Right renal cortex interstitium (tissue), 3 donors: ENCODE measurements around the gene PRKCZ. TPM values are rescaled to one million over a fixed set of nuclear protein-coding genes. Genes with fewer than 3 reads are reported as not detected.

Experiments used
- DNase-seq, 3 donors: peaks; one replicate each; pipeline ENCODE4 v3.0.0-alpha.2; 2013; ENCODE audit warnings: low read depth in 3 of 3, low spot score in 2 of 3
- polyA plus RNA-seq, 3 donors: library from polyadenylated mRNA; unstranded; fragments of 120-200 nt; gene quantifications; one replicate each; pipeline ENCODE4 v1.2.1, GENCODE V29; 2013; ENCODE audit not compliant: insufficient read length in 3 of 3

The PRKCZ gene
- 10 to 100 TPM; 33.6 to 36.8 (median 35.1) TPM for polyA plus RNA-seq

DNA sequence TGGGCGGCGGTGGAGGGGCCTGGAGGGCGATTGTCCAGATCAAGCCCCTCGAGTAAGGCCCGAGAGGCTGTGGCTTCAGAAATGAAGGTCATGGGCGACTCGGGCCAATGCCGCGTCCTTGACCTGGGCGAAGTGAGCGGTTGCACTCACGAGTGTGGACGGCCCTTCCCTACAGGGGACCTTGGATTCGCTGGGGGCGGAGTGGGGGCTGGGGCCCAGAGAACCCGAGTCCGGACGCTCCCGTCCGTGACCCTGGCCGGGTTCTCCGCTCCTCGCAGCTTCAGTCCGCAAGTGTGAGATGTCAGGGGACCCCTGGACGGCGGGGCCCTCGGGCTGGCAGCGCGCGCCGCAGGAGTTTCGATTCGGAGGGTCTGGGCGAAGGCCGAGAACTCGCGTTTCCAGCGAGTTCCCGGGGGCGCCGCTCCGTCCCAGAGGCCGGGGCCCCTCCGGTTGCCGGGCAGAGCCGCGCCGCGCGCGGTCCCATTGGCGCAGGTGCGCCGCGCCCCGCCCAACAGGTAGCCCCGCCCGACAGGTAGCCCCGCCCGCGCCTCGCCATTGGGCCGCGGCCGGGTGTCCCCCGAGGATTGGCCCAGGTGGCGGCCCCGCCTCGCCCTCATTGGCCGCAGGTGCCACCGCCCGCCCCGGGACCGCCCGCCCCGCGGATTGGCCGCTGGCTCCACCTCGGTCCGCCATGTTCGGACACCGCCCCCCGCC lies at the start of gene PRKCZ:
Gene PRKCZ (plus strand): TSS at position 694 of the 714 bp plus-strand sequence. CDS start 220 bp downstream, outside the sequence.
- peak in 1 of 3 donors; percentile 61 for DNase-seq

DNA sequence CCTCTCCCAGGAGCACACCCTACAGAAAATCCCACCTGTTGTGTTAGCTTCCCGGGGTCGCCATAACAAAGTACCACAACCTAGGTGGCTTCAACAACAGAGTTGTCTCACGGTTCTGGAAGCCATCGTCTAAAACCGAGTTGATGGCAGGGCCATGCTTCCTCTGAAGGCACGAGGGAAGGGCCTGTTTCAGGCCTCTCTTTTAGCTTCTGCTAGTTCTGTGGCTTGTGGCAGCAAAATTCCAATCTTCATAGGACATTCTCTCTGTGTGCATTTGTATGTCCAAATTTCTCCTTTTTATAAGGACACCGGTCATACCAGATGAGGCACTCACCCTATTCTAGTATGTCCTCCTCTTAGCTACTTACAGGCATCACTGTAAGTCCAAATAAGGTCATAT lies 49.8 kb upstream of the PRKCZ start:
- no peak for DNase-seq

DNA sequence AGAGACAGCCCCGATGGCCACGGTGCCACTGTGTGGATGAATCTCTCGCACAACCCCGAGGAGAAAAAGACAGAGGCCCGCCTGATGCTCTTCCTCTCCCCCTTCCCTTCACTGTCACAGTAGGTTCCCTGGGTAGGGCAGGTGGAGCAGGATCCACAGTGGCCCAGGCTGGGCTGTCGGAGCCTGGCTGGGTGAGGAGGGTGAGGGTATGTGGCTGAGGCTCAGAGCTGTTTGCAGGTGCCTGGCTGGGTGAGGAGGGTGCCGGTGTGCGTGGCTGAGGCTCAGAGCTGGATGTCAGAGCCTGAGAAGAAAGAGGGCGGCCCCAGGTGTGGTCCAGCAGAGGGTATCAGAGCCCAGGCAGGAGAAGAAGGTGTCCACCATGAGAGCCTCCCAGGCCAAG lies 49.4 kb upstream of the PRKCZ start:
- no peak for DNase-seq

DNA sequence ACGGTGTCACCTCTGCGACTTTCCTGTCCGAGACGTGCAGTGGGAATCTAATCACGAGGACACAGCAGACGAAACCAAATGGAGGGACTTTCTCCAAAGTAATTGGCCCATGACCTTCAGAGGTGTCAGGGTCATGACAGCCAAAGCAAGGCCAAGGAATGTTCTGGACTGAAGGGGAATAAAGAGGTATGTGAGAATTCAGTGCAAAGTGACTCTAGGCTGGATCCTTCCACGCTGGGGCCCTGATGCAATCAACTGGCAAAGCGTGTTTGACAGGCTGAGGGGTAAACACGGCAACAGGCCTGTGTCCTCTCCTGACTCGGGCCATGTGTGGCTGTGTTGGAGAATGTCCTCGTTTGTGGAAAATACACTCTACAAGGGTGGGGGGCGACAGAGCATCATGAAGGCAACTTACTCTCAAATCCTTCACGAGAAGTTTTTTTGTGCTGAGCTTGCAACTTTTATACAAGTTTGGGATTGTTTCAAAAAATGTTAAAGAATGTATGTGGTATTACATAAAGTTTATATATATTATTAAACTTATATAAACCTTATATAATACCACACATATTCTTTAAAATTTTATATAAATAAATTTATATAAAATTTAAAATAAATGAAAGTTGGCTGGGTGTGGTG lies 48.3 kb upstream of the PRKCZ start:
- no peak for DNase-seq

DNA sequence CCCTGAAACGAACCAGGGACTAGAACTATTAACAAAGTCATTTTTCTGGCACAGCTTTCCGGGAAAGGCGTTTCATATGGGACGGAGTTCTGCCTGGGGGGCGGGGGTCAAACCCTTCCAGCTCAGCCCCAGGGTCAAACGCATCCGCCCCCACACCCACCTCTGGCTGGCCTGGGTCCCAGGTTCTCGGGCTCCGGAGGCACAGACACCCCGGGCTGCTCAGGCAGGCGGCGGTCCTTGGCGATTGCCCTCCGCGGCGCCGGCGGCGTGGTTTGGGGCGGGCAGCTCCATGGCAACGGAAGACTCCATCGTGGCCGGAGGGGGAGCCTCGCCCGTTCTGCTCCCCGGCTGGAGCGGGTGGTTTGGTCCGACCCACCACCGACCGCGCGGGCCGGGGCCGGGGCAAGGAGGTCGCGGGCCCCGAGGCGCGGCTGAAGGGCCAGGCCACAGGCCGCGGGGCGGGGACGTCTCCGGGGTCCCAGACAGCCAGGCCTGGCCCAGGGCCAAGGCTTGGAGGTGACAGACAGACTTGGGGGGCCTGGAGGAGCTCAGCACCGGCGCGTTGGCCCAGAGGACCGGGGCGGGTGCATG lies 46.6 kb upstream of the PRKCZ start, which contains the start of gene CFAP74:
Gene CFAP74 (minus strand): TSS at position 246 of the 591 bp plus-strand sequence. CDS start 12,830 bp downstream, outside the sequence.
- DNase-seq: peak in 1 of 3 donors; percentile 50

DNA sequence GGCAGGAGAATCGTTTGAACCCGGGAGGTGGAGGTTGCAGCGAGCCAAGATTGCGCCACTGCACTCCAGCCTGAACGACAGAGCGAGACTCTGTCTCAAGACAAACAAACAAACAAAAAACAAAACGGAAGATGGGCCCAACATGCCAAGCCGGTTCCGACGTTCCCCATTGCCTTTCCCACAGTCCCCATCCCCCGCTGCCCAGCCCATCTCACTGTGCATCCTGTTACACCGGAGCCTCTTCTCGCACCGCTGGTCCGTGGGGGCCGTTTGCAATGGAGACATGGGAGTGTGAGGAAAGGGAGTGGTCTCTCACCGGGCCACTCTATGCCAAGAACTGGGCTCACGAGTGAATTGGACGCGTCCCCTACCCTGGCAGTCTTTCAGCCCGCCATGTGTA lies 45.4 kb upstream of the PRKCZ start:
- no peak for DNase-seq

DNA sequence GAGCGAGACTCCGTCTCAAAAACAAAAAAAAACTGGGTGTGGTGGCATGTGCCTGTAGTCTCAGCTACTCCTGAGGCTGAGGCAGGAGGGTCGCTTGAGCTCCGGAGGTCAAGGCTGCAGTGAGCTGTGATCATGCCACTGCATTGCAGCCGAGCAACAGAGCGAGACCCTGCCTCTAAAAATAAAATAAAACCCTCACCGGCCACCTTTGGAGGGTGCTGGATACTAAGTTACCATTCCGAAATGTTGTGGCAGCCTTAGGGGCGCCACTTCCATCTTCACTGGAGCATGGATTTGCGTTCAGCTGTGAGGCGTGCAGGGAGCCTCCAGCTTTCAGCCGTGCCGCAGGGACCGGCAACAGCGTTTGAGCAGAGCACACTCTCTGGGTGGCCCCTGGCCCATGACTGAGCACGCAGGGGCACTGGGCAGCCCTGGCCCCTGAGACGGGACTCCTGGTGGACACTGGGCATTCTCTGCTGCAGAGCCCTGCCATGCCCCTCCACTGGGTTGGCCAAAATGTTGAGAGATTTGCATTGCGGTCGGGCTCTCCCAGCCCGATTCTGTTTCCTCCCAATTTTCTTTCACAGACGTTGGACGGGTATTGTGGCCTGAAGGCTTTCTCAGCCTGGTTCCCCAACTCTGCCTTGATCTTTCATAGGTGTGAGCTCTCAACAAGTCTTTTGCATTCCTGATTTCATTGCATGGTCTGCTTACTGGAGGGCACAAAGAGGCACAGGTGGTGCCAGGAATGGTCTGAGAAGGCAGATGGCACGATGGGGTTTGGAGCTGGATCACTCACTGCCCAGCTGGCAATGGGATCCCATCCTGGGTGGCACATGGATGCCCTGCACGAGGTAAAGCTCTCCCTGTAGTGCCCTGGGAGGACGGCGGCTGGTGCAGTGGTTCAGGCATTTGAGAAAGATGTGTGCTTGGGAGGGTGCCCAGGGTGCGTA lies 40.8 kb upstream of the PRKCZ start:
- DNase-seq: peak in 1 of 3 donors; percentile 27

DNA sequence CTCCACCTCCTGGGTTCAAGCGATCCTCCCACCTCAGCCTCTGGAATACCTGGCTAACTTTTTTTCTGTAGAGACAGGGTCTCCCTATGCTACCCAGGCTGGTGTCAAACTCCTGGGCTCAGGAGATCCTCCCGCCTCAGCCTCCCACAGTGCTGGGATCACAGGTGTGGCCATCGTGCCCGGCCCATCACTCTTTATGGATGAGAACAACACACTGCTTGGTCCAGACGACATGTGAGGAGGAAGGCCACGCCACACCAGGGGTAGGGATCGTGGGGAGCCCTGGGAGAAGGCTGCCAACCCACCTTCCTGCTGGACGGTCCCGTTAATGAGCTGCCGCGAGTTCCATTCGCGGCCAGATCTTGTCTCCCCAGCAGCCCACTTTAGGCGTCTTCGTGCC lies 36.0 kb upstream of the PRKCZ start:
- no peak for DNase-seq

DNA sequence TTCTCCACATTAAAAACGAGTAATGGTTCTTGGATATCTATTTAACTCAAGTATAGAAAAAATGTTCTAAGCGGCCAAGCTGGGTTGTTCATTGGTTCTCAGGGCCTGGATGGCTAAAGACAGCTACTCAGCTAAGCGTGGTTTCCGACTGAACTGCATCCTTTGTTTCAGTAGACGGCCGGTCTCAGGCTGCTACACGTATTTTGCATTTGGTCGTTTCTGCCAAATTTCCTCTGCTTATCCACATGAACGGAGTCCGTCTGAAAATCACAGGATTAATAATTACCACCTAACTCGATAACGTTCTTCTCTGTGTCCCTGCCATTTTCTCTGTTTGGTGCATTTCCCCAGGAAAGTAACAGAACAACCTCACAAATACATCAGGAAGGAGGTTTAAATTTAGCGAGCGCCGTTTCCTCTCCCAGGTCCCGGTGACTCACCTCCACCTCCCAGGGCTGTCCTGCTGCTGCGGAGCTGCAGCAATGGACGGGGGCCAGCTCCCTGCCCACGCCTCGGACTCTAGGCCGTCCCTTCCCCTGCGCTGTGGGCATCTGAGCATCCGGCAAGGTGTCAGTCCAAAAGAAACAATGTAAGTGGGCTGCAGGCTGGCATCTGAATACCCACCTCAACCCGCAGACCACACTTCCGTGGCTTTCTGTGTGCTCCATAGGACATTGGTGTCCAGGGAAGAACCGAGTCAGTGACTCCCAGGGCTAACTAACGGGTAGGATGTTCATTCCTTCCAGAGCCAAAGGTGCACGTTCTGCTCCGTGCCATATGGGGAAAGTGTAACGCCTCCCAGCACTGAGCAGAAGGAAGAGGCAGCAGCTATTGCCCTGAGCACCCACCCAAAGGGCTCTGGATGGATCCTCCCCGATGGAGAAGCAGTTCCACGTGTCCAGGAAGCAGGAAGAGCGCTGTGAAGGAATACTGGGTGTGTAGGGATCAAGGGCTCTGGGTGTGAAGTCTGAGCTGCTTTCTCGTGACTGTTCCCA lies 35.2 kb upstream of the PRKCZ start:
- DNase-seq: no peak

DNA sequence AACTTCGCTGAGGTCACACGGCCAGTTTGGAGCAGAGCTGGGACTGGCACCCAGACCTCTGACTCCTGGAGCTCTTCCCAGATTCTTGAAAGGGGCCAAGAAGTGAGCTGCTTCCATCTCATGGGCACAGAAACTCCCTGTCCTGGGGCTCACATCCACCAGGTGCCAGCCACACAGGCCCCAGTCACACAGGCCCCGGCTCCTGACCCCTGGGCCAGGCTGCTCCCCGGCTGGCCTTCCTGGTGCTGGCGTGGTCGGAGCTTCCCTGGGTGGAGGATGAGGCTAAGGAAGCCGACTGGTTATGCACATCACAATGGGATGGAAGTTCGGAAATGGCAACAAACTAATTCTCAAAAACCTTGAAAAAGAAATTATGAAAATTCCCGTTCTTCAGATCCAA lies 34.1 kb upstream of the PRKCZ start:
- DNase-seq: no peak

DNA sequence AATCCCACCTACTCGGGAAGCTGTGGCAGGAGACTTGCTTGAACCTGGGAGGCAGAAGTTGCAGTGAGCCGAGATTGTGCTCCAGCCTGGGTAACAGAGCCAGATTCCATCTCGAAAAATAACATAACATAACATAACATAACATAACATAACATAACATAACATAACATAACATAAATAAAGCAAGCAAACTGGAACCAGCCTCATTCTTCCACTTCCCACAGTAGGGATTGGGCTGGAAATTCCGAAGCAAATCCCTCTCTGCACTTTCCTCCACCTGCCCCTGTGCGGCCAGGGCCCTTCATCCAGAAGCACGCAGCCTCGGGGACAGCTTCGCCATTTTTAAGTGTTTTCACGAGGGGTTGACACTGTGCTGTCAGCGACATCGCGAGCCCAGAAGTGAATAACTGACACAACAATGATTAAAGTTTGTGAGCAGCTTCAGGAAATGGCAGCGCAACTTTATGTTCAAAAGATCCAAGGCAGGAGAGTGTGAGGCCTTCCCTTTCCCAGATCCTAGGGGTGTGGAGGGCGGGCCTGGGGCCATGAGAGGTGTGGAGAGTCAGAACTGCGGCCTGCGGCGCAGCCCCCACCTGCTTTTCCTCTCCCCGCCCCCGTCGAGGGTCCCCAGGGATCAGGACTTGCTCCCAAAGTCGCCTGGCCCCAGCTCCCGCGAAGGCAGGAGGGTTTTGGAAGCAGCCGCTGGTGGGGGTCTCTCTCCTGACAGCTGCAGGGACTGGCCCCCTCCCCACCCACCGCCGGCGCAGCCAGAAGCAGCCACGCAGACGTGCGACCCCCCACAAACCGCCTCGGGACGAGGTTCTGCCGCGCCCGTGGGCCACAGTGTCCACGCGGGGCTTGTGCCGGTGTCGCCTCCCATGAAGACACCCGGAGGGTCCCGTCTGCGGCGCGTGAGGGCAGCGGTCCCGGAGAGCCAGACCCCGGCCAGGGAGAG lies 31.7 kb upstream of the PRKCZ start:
- DNase-seq: no peak

DNA sequence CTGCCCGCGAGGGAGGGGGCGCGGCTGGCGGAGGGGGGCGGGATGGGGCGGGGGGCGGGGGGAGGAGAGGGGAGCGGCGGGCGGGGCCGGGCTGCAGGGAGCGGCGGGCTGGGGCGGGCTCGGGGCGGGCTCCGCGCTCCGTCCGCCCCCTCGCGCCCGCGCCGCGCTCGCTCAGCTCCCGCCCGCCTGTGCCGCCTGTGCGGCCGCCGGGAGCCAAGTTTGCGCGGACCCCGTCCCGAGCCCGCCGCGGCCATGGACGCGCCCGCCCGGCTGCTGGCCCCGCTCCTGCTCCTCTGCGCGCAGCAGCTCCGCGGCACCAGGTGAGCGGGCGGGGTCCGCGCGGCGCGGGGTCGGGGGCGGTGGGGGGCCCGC lies 31.1 kb upstream of the PRKCZ start, which contains the start of gene GABRD:
Gene GABRD (plus strand): TSS at position 174 of the 372 bp plus-strand sequence. CDS start 79 bp downstream, at position 253.
- no peak for DNase-seq

DNA sequence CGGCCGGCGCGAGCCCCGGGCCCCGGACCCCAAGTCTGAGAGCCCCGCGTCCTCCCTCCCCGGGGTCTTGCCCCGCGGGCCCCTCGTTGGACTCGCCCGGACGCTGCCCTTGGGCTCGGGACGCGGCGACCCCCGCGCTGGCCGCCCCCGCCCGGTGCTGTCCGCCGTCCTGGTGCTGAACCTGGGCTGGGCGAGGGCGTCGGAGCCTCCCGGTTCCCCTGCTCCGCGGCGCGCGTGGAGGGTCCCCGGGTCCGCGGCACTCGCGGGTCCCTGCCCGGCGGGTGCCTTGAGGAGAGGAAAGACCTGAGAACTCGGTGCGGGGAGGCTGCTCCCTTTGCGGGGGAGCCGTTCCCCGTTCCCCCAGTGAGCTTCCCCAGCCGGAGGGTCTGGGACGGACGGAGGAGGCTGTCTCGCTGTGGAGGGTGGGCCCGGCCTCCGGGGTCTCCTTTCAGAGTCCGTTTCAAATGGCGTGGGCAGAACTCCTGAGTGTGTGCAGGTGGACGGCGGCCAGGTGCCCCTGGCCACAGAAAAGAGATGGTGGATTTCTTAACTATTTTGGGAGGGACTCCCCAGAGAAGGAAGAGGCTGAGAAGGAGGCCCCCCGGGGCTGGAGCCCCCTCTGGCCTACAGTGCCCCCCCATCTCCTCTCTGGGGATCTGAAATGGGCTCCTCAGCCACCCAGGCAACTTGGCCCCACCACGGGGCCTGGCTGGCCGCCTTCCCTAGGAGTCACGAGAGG lies 30.5 kb upstream of the PRKCZ start:
- peak in 1 of 3 donors; percentile 38 for DNase-seq

DNA sequence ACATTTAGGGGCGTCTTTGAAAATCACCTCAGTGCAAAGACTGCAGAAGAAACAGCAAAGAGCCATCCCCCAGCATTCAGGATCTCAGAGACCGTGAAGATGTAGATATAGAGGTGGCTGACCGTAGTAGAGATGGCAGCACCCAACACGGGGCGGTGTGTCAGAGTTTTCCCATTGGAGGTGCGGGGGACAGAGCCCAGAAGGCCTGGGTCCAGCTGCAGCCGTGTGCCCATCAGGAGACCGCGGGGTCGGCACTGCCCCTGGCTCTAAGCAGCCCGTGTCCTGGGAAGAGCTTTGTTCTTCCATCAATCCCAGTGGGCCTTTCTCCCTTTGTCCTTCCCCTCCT lies 29.9 kb upstream of the PRKCZ start:
- DNase-seq: no peak

DNA sequence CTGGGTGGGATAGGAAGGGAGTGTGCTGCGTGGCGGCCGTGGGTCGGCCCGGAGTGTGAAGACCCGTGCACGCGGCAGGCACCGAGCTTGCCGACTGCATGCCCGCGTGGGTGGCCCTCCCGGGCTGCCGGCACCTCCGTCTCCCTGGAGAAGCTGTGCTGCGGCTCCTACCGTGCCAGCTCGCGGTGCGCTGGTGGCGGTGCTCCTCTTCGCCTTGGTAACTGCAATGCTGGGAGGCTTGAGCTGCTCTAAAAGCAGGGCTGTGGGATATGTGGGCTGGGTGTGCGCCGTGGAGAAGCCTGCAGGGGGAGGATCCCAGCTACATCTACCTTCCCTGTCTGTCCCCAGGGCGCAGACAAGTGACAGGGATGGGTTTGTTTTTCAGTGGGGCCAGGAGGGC lies 28.7 kb upstream of the PRKCZ start:
- DNase-seq: no peak

DNA sequence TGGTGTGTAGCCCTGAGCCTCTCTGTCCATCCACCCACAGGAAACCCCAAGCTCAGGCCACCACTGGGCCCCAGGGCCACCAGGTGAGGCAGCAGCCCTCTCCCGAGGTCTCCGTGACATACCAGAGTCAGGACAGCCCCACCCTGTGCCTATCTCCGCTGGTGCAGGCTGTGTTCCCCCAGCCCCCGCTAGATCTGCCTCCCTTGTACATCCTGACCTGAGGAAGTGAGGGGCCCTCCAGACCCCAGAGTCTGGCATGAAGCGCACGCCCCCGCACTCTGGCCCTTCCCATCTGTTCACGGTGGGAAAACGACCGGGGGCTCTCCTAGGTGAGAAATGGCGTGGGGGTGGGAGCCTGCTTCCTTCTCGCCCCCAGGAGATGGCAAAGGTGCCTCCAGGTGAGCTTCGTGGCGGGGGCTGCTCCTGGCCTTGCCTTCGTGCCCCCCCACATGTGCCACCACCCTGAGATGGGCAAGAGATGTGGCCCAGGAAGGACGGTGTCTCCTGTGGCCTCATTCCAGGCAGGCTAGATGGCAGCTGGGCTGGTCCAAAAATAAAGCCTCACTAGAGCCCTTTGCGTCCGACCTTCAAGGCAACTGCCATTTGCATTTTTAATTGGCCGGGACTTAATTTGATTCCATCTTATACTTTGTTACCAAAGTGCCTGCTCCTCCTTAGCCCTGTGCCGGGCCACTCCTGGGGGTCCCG lies 28.0 kb upstream of the PRKCZ start:
- no peak for DNase-seq

DNA sequence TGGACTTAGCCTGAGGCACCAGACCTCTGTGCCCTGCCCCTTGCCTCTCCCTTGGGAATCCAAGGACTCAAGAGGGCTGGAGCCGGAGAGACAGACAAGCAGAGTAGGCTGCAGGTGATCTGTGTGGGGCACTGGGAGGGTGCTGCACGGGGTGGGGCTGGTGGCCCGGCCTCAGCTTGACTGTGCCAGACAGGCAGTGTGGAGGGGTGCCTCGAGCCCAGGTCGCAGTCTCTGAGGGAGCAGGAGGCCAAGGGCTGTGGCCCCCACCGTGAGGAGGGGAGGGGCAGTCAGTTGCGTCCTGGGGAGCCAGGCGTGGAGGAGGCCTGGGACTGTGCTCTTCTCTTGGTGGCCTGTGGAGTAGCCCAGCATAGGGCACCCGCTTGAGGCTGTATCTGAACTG lies 27.0 kb upstream of the PRKCZ start:
- no peak for DNase-seq
